GM23338 (cell line): ENCODE results near the gene CAT. TPM values are rescaled to one million over a fixed set of nuclear protein-coding genes. Genes with fewer than 3 reads are reported as not detected.

Experiments used
- ATAC-seq: fragments of 200-7000 bp; cut with Tn5 transposase; 3 replicates; pipeline ENCODE4 v1.9.1; 2020
- DNase-seq: peaks from one replicate; pipeline ENCODE4 v3.0.0-alpha.2; 2015; ENCODE audit warnings: low spot score
- H2AFZ ChIP-seq: fragments of 200-600 bp; sonication (generic); 2 replicates; pipeline ENCODE4 v1.8.0; 2016; ENCODE audit warnings: antibody characterized with exemption, mild to moderate bottlenecking, moderate library complexity
- H3F3A ChIP-seq: fragments of 200-600 bp; sonication (generic); replicated peaks from 2 replicates; pipeline ENCODE4 v1.8.0; 2017; ENCODE audit warnings: antibody characterized with exemption, mixed run types, low read depth
- H3K27ac ChIP-seq: fragments of 200-600 bp; sonication (generic); 2 replicates; pipeline ENCODE4 v1.6.1; 2016; ENCODE audit warnings: low read depth
- H3K27me3 ChIP-seq: fragments of 200-600 bp; sonication (generic); 2 replicates; pipeline ENCODE4 v1.8.0; 2016; ENCODE audit warnings: mild to moderate bottlenecking, mixed run types, moderate library complexity; ENCODE audit not compliant: insufficient read depth
- H3K36me3 ChIP-seq: fragments of 200-600 bp; sonication (generic); 2 replicates; pipeline ENCODE4 v1.8.0; 2016; ENCODE audit warnings: mild to moderate bottlenecking; ENCODE audit not compliant: insufficient read depth
- H3K4me1 ChIP-seq: fragments of 200-600 bp; sonication (generic); 2 replicates; pipeline ENCODE4 v1.8.0; 2016; ENCODE audit warnings: mild to moderate bottlenecking, moderate library complexity; ENCODE audit not compliant: insufficient read depth
- H3K4me2 ChIP-seq: fragments of 200-600 bp; sonication (generic); 2 replicates; pipeline ENCODE4 v1.7.1; 2017; ENCODE audit warnings: mixed run types
- H3K4me3 ChIP-seq: fragments of 200-600 bp; sonication (generic); 2 replicates; pipeline ENCODE4 v1.6.1; 2016; ENCODE audit warnings: mixed run types
- H3K79me2 ChIP-seq: fragments of 200-600 bp; sonication (generic); replicated peaks from 2 replicates; pipeline ENCODE4 v1.8.0; 2017; ENCODE audit warnings: mild to moderate bottlenecking; ENCODE audit not compliant: insufficient read depth
- H3K9me2 ChIP-seq: fragments of 200-600 bp; sonication (generic); 2 replicates; pipeline ENCODE4 v1.8.0; 2017; ENCODE audit not compliant: insufficient read depth
- H4K20me1 ChIP-seq: fragments of 200-600 bp; sonication (generic); replicated peaks from 2 replicates; pipeline ENCODE4 v1.8.0; 2017; ENCODE audit warnings: mild to moderate bottlenecking; ENCODE audit not compliant: insufficient read depth
- H3K27ac Mint-ChIP-seq: 2 replicates; pipeline ENCODE4 v1.8.0; 2020; ENCODE audit warnings: inconsistent platforms, mild to moderate bottlenecking, moderate library complexity, mixed read lengths
- H3K27me3 Mint-ChIP-seq: 3 replicates; pipeline ENCODE4 v1.8.0; 2022; ENCODE audit warnings: low read depth, mild to moderate bottlenecking, moderate library complexity, mixed read lengths, inconsistent platforms; ENCODE audit not compliant: insufficient read depth, poor library complexity
- H3K36me3 Mint-ChIP-seq: 3 replicates; pipeline ENCODE4 v1.8.0; 2021; ENCODE audit warnings: low read depth, mild to moderate bottlenecking, inconsistent platforms, moderate library complexity, mixed read lengths
- H3K4me1 Mint-ChIP-seq: 3 replicates; pipeline ENCODE4 v1.8.0; 2020; ENCODE audit warnings: mild to moderate bottlenecking, inconsistent platforms, mixed read lengths
- H3K4me3 Mint-ChIP-seq: 3 replicates; pipeline ENCODE4 v1.8.0; 2021; ENCODE audit warnings: moderate library complexity, mild to moderate bottlenecking, inconsistent platforms, mixed read lengths
- H3K9me3 Mint-ChIP-seq: 3 replicates; pipeline ENCODE4 v1.8.0; 2020; ENCODE audit warnings: moderate library complexity, mild to moderate bottlenecking, inconsistent platforms, mixed read lengths
- CREB1 ChIP-seq: fragments of 250-450 bp; sonication (Bioruptor Pico); IDR thresholded peaks from 2 replicates; pipeline ENCODE4 v1.5.0; 2020; ENCODE audit warnings: low read depth, mild to moderate bottlenecking, moderate library complexity
- CTCF ChIP-seq, 2 experiments: fragments of 200-600 bp in 1 of 2; sonication (generic) in 1 of 2; conservative IDR thresholded peaks; 2 replicates each; pipeline versions ENCODE4 v1.5.1 to v1.6.1; 2016 to 2017; ENCODE audit warnings: antibody characterized with exemption in 2 of 2, low read depth in 2 of 2, mild to moderate bottlenecking in 2 of 2, moderate library complexity in 1 of 2
- EZH2 ChIP-seq: fragments of 200-600 bp; sonication (generic); IDR thresholded peaks from one replicate; pipeline ENCODE4 v1.8.0; 2017; ENCODE audit warnings: antibody characterized with exemption, mild to moderate bottlenecking, low read depth; ENCODE audit not compliant: unreplicated experiment
- EZH2phosphoT487 ChIP-seq: fragments of 200-600 bp; sonication (generic); IDR thresholded peaks from one replicate; pipeline ENCODE4 v1.8.1; 2018; ENCODE audit warnings: antibody characterized with exemption; ENCODE audit not compliant: unreplicated experiment
- JUNB ChIP-seq: IDR thresholded peaks from one replicate; pipeline ENCODE4 v1.6.1; 2016; ENCODE audit warnings: antibody characterized with exemption; ENCODE audit not compliant: unreplicated experiment
- ZNF114 ChIP-seq: fragments of 250-450 bp; sonication (Bioruptor Pico); IDR thresholded peaks from 2 replicates; pipeline ENCODE4 v1.5.0; 2020; ENCODE audit warnings: mild to moderate bottlenecking, moderate library complexity
- ZNF331 ChIP-seq: fragments of 250-450 bp; sonication (Bioruptor Pico); IDR thresholded peaks from 2 replicates; pipeline ENCODE4 v1.5.0; 2020; ENCODE audit warnings: low read depth, mild to moderate bottlenecking, moderate library complexity
- polyA plus RNA-seq: library from polyadenylated mRNA; unstranded; fragments of >200 nt; fragmentation: Nextera tagmentation; extraction: Ambion mirVana; gene quantifications from 2 replicates; pipeline ENCODE4 v1.2.1, GENCODE V29; 2016
- total RNA-seq: library from RNA; depleted of rRNA; stranded (reverse); fragments of >200 nt; shearing (Covaris generic); gene quantifications from 2 replicates; pipeline ENCODE4 v1.2.3, GENCODE V29; 2014
- TF ChIP-seq, protein P1 (sequence below): IDR thresholded peaks from 2 replicates; pipeline ENCODE4 v1.6.1; 2016; ENCODE audit warnings: antibody characterized with exemption
- TF ChIP-seq, protein P2 (sequence below): IDR thresholded peaks from one replicate; pipeline ENCODE4 v1.6.1; 2018; ENCODE audit warnings: antibody characterized with exemption; ENCODE audit not compliant: unreplicated experiment

The CAT gene
- total and polyA plus RNA-seq, 2 experiments from 2014 or later, result 15.9 to 24.0 TPM

GRCh38 chr11:34443136-34443535 lies 4.4 kb downstream of the CAT start:
- no peak overlapping the region for H3K4me3 Mint-ChIP-seq

DNA sequence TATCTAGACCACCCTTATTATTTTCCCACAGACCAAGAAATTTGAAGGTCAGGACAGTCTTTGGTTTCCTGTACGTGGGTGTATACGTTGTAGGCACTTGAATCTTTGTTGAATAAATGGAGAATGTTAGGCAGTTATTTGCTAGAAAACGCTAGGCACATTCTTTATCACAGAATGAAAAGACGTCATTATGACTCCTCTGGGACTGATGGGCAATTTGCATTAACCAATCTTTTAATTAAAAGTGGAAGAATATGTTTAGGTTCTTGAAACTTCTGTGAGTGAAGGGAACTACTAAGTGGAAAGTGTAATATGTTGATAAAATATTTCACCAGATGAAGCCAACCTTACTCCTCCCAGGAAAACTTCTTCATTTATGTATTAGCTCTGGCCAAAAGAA lies 5.7 kb downstream of the CAT start:
- Mint-ChIP-seq H3K27ac (no peak overlapping the region), H3K4me3 (no peak overlapping the region), H3K4me1 (0 out of 3 replicates have a peak, but pooled peaks cover 3% of the 10 kb centered on the region), H3K27me3 (no peaks in the 10 kb centered on the region), H3K36me3 (peaks cover 33% of the 10 kb centered on the region), H3K9me3 (peaks cover 25% of the 10 kb centered on the region)
- Histone ChIP-seq H4K20me1 (peaks cover 13% of the 10 kb centered on the region; the same call in 1 of the 2 replicates), H3F3A (no peaks in the 10 kb centered on the region), H3K4me3 (no peak overlapping the region), H3K79me2 (peaks cover 37% of the 10 kb centered on the region), H3K4me1 (peaks cover 3% of the 10 kb centered on the region), H3K9me2 (peaks cover 7% of the 10 kb centered on the region; the same call in 1 of the 2 replicates), H3K36me3 (no peaks in the 10 kb centered on the region), H2AFZ (no peak overlapping the region), H3K4me2 (no peak overlapping the region), H3K27ac (no peak overlapping the region), H3K27me3 (no peaks in the 10 kb centered on the region)
- TF ChIP-seq EZH2, result no peak
- ATAC-seq (no peak), DNase-seq (no peak)

More at GRCh38 chr11:34443136-34443535, 4.4 kb downstream of the CAT start:
- no peak overlapping the region for H2AFZ ChIP-seq
- H3K36me3 ChIP-seq, result no peaks in the 10 kb centered on the region
- TF ChIP-seq, protein P1, sequence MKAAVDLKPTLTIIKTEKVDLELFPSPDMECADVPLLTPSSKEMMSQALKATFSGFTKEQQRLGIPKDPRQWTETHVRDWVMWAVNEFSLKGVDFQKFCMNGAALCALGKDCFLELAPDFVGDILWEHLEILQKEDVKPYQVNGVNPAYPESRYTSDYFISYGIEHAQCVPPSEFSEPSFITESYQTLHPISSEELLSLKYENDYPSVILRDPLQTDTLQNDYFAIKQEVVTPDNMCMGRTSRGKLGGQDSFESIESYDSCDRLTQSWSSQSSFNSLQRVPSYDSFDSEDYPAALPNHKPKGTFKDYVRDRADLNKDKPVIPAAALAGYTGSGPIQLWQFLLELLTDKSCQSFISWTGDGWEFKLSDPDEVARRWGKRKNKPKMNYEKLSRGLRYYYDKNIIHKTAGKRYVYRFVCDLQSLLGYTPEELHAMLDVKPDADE, result no peak
- TF ChIP-seq EZH2phosphoT487 (no peak), CREB1 (CRISPR knock-in tag) (no peak), EZH2 (no peak), ZNF331 (no peak), ZNF114 (CRISPR knock-in tag) (no peak), JUNB (no peak)
- Mint-ChIP-seq H3K9me3 (peaks cover 33% of the 10 kb centered on the region), H3K27ac (no peak overlapping the region), H3K36me3 (peaks cover 39% of the 10 kb centered on the region), H3K27me3 (peaks cover 5% of the 10 kb centered on the region), H3K4me1 (0 out of 3 replicates have a peak, but pooled peaks cover 4% of the 10 kb centered on the region)
- no peak for ATAC-seq
- no peaks in the 10 kb centered on the region for H3K27me3 ChIP-seq
- no peak overlapping the region for H3K27ac ChIP-seq
- H3K9me2 ChIP-seq, result peaks cover 8% of the 10 kb centered on the region; the same call in 1 of the 2 replicates
- peaks cover 4% of the 10 kb centered on the region for H3K4me1 ChIP-seq
- DNase-seq, result no peak
- H4K20me1 ChIP-seq, result peaks cover 10% of the 10 kb centered on the region; the same call in 1 of the 2 replicates
- peaks cover 39% of the 10 kb centered on the region for H3K79me2 ChIP-seq
- H3K4me2 ChIP-seq, result no peak overlapping the region
- H3F3A ChIP-seq, result no peaks in the 10 kb centered on the region
- H3K4me3 ChIP-seq, result no peak overlapping the region

GRCh38 chr11:34445956-34446355 lies 7.2 kb downstream of the CAT start:
- no peaks in the 10 kb centered on the region for H3F3A ChIP-seq
- no peaks in the 10 kb centered on the region for H3K4me1 Mint-ChIP-seq

More at GRCh38 chr11:34445956-34446355, 7.2 kb downstream of the CAT start:
- Mint-ChIP-seq H3K27me3 (no peaks in the 10 kb centered on the region), H3K36me3 (peaks cover 19% of the 10 kb centered on the region), H3K4me3 (no peak overlapping the region), H3K27ac (no peak overlapping the region), H3K9me3 (peaks cover 11% of the 10 kb centered on the region)
- Histone ChIP-seq H3K9me2 (no peaks in the 10 kb centered on the region), H3K4me1 (no peaks in the 10 kb centered on the region), H3K79me2 (peaks cover 22% of the 10 kb centered on the region), H3K27ac (no peak overlapping the region), H2AFZ (no peak overlapping the region), H3K4me2 (no peak overlapping the region), H3K4me3 (no peak overlapping the region), H4K20me1 (peaks cover 13% of the 10 kb centered on the region; the same call in 1 of the 2 replicates), H3K36me3 (peaks cover 5% of the 10 kb centered on the region; the same call in 1 of the 2 replicates), H3K27me3 (no peaks in the 10 kb centered on the region)
- ATAC-seq, result no peak
- TF ChIP-seq, protein P2, sequence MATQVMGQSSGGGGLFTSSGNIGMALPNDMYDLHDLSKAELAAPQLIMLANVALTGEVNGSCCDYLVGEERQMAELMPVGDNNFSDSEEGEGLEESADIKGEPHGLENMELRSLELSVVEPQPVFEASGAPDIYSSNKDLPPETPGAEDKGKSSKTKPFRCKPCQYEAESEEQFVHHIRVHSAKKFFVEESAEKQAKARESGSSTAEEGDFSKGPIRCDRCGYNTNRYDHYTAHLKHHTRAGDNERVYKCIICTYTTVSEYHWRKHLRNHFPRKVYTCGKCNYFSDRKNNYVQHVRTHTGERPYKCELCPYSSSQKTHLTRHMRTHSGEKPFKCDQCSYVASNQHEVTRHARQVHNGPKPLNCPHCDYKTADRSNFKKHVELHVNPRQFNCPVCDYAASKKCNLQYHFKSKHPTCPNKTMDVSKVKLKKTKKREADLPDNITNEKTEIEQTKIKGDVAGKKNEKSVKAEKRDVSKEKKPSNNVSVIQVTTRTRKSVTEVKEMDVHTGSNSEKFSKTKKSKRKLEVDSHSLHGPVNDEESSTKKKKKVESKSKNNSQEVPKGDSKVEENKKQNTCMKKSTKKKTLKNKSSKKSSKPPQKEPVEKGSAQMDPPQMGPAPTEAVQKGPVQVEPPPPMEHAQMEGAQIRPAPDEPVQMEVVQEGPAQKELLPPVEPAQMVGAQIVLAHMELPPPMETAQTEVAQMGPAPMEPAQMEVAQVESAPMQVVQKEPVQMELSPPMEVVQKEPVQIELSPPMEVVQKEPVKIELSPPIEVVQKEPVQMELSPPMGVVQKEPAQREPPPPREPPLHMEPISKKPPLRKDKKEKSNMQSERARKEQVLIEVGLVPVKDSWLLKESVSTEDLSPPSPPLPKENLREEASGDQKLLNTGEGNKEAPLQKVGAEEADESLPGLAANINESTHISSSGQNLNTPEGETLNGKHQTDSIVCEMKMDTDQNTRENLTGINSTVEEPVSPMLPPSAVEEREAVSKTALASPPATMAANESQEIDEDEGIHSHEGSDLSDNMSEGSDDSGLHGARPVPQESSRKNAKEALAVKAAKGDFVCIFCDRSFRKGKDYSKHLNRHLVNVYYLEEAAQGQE, result no peak
- TF ChIP-seq CTCF (conservative IDR thresholded peaks at IDR 0.05; ENCODE audit: low read depth in 2 of 2) (no peak), EZH2 (no peak)
- no peak for DNase-seq
